GM21619 (cell line): Measurements from ENCODE around the gene TSPAN12.
"Not testable (repeated sequence)": the region's sequence is repeated elsewhere in the genome, so short reads cannot be mapped to it uniquely, and the experiment has no call there.

ENCODE experiments used
- ATAC-seq: cut with Tn5 transposase; IDR thresholded peaks from one replicate; pipeline ENCODE4 v1.9.1; 2021; ENCODE audit not compliant: unreplicated experiment

The TSPAN12 gene

DNA sequence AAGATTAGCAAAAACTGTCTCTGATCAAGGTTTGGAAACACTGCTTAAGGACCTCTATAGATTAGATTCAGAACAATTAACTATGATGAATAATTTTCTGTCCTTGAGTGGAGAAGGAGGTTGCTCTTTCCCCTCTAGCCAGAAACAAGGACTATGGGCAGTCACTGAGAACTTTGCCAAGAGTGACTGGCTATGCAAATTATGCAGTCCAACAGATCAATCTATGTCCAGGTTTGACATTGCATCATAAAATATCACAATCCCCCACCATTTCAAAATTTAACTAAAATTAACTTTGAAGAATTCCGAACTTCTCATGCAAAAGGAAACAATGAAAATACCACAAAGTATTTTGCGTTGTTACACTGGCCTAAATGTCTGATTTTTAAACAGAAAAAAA is 50.6 kb downstream of the TSPAN12 start:
- no peak for ATAC-seq

DNA sequence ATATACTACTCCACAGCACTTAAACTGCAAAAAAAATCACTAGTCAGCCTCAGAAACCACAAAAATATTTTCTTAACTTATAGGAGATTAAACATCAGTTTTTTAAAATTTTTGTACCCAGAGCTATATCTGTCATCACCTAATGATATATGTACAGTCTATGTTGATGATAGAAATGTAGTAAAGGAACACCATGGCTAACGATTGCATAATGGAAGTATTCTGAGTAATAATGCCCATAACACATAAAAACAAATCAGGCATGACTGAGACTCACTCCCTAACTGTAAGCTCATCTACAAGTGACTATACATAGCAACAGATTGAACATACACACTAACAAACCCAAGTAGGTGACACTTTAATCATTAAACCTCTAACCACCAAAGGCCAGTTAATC is 51.3 kb downstream of the TSPAN12 start:
- ATAC-seq, result peak; percentile 54

DNA sequence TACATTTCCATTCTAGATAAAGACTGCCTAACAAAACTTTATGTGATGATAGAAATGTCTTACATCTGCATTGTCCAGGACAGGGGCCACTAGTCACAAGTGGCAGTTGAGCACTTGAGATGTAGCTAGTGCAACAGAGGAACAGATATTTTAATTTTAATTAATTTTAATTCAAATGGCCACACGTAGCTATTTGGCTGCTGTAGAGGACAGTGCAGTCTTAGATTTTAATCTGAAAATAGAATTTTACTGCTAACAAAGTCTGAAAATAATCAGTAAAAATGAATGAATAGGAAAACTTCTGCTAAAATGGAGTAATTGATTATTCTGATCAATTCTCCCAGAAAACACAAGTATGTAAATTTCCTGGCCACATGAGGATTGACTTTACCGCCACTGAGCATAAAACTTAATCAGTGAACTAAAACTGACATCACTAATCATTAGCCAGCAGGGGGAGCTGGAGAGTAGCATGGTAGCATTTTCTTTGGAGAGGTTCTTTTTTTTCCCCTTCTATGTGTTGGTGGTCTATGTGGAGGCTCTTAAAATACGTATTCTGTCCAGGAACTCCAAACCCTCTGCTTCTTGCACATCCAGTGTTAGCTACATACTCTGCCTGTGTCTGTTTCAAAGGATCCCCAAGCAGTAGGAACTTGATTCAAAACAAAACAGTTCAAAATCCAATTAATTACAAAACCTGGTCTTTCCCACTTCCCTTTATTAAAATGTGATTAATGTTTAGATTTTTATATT is 52.1 kb downstream of the TSPAN12 start:
- no peak for ATAC-seq

DNA sequence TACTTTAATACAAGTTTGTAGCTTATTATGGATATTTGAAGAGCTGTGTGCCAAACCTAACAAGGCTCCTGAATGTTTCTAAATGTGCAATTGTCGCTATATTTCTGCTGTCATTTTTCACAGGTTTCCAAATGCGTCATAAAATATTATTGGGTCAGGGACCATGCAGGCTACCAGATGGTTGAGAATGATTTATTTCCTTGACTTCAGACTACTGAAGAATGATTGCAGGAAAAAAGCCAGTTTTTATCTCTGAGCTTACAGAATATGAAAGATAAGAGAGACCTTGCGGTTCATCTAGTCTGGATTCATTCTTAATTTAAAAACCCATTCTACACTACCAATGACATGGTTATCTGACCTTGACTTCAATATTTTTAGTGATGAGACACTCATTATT is 55.2 kb downstream of the TSPAN12 start:
- no peak for ATAC-seq

DNA sequence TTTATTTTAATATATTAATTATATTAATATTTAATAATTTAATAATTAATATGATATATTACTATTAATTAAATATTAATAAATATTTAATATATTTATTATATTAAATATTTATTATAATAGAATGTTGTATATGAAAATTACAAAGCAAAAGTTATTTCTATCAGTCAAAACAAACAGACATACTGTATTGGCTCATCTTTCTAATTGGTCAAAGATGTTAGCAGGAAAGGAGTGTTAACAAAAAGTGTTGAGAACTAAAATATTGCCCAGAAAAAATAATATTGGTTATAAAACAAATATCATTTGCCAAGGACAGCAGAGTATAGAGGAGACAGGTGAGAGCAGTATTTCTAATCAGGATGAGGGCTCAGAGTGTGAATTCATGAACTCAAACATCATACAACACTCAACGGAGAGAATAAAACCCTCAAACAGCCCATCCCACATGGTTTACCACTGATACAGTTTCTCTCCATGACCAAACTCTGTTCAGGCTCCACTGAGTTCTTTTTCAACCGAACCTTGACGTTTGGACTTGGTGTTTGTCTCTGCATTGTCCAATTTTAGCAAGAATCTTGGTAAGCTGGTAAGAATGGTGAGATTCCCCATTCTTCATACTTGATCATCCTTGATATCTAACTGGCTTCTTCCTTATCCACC is 58.0 kb downstream of the TSPAN12 start:
- no peak for ATAC-seq

DNA sequence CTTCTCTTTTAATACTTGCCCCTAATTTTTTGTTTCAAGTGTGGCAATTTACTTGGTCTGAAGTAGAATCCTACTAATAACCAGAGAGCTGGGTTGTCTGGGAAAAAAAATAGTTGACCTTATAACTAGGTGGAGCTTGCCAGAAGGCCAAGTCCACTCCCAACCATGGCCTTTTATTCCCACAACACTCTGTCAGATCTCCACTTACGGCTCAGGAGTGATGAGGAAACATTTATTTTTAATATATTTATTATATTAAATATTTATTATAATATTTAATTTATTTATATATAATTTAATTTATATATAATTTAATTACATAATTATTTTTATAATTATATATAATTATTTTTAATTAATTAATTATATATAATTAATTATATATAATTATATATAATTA is 58.8 kb downstream of the TSPAN12 start:
- ATAC-seq, result no peak

DNA sequence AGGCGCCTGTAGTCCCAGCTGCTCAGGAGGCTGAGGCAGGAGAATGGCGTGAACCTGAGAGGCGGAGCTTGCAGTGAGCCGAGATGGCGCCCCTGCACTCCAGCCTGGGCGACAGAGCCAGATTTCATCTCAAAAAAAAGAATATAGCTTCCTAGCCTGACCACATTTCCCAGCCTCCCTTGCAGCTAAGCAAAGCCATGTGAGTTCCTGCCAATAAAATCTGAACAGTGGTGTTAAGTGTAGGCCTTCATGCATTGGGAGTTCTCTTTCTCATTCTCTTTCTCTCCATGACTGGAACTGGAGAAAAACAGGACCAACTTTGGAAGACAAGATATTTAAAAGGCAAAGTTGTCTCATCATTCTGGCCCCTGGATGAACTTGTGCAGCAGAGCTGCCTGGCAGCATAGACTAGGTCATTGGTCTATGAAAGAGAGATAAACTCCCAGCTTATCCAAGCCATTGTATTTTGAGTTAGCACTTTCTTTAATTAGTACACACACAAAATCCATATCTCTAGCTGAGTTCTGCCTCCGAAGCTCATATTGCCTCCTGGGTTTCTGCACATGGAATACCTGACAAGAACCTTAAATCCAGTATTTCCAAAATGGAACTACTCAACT is 60.8 kb downstream of the TSPAN12 start:
- no peak for ATAC-seq

DNA sequence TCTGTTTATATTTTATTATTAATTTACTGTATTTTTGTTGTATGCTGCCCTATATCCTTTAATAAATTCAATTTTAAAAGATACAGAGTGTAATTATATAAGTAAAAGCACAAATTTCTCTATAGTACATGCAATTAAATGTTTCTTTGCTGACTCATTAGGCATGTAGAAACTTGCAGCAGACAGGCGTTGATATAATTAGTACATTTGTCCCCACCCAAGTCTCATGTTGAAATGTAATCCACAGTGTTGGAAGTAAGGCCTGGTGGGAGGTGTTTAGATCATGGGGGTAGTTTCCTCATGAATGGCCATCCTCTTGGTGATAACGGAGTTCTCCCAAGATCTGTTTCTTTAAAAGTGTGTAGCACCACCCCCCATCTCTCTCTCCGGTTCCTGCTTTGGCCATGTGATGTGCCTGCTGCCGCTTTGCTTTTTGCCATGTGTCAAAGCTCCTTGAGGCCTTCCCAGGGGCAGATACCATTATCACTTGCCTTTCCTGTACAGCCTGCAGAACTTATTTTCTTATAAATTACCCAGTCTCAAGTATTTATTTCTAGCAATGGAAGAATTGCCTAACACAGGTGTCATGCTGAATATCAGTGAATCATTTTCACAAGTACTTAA is 63.7 kb downstream of the TSPAN12 start:
- ATAC-seq, result no peak

DNA sequence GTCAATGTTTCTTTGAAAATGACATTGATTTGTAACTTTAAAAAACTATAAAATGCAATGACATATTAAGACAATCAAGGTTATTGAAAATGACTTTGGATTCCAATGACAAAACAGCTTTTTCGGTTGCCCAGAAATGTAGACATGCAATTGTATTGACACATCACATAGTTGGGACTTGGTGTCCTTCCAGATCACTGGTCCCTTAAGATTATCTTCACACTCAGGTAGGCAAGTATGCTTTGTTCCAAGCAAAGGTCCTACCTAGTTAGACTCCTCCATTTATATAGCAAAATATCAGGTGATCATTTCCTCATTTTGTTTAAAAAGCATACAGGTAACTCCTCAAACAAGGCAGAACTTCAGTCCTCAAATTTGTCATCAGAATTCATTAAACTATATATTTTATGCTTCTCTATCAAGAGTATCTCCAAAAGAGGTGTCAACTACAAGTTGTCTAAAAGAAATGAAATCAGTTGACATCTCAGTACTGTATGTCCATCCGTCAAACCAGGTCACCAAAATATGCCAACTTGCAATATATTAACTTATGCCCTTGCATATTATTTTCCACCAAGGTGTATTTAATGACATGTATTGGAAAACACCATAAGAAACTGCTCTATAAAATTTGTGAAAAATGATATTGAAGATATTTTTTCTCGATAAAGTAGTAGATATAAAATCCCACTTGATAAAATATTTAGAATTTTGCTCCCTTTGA is 64.6 kb downstream of the TSPAN12 start:
- ATAC-seq, result no peak

DNA sequence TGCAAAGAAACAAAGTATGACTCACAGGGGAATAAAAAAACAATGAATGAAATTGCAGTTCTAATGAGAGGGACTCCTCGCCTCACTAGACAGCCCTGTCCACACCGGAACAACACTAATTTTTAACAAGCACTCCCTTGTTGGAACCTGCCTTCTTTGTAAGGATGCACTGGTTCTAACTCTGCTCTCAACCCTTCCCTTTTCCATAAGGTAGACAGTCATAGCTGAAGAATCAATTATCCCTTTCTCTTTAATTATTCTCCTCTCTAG is 65.1 kb downstream of the TSPAN12 start:
- ATAC-seq, result no peak

DNA sequence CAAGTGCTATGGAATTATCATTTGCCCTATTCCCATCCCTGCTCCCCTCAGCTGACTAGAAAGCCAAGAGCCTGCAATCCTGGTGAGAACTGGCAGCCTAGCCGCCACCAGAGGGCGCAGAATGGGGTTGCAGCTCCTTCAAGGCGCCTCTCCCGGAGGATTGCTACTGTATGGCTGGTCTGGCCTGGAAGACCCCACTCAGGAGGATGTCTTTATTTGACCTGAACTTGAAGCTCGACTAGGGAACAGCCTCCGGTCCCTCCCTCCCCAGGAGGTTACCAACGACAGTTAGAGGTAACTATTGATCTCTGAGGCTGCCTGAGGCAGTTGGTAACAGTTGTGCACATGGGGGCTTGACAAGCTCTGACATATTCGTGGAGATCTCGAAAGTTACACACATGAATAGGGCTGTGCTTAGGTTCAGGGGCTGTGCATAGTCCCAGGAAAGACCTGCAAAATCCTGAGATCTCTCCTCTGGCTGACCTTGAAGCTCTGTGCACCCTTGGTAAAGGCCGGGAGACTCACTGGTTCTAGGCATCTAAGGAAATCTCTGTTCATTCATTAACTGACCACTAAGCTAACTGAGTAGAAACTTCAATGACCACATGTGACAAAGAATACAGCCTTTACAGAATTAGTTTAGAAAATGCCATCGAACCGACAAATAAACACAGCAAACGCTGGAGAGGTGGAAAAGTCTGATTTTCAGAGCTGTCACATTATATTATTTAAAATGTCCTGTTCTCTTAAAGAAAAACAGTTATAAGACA is 65.7 kb downstream of the TSPAN12 start:
- peak; percentile 95 for ATAC-seq

DNA sequence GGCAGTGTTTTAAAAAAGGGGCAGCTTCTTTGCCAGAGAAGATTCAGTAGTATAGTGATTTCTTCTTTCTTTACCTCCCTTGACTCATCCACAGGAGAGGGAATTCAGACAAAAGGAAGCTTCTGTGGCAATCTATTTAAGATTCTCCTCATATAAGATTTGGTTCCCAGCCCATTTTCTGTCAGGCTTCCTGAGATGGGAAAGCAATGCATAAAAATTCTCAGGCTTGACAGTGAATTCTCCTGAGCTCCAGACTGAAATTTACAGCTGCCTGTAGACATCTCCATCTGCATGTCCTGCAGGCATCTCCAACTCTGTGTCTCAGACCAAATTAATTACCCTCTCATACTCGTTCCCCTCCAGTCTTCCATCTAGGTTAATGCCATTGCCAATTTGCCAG is 72.8 kb downstream of the TSPAN12 start:
- ATAC-seq, result no peak

DNA sequence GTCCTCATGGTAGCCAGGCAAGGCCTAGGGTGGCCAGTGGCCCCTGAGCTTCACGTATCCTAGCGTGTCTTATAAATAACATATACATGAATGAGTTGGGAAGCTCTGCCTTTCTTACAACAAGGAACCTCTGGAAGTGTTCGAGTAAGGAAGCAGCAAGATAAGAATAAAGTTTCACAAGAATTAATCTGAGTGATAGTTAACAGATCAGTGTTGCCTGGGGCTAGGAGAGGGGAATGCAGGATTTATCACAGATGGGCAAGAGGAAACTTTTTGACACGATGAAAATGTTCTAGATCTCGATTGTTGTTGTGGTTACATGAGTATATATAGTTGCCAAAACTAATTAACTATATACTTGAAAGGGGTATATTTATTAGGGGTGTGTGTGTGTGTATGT is 74.2 kb downstream of the TSPAN12 start:
- no peak for ATAC-seq

DNA sequence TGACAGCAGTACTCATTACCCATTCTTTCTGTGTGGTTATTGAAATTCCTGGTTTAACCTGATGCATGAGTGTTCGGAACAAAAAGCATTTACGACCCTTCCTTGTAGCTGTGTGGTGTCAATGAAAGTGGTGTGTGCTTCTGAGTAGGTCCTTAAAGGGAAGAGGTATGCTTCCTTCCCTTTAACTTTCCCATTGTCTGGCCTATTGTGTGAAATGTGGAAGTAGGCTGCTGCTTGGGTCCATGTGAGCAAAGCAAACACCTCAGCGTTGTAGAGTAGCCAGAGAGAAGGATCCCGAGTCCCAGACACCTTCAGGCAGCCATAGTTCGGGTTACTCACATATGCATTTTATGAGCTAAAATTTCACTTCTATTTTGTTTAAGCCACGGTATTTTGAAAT is 74.7 kb downstream of the TSPAN12 start:
- ATAC-seq, result no peak

DNA sequence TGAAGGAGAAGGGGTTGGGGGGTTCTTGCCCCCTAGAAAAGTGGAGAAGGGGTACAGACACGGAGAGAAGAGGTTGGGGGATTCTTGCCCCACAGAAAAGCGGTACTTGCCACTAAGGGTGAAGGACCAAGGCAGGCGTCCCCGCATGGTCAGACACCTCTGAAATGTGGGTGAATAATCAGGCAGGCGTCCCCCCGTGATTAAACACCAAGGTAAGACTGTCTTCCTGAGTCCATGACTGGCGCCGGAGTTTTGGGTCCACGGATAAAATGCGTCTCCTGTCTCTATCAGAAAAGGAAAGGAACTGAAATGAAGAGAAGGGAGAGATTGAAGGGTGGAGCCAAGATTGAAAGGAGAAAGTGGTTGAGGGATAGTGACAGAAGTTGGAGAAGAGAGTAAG is 76.0 kb downstream of the TSPAN12 start:
- not testable (repeated sequence) for ATAC-seq

DNA sequence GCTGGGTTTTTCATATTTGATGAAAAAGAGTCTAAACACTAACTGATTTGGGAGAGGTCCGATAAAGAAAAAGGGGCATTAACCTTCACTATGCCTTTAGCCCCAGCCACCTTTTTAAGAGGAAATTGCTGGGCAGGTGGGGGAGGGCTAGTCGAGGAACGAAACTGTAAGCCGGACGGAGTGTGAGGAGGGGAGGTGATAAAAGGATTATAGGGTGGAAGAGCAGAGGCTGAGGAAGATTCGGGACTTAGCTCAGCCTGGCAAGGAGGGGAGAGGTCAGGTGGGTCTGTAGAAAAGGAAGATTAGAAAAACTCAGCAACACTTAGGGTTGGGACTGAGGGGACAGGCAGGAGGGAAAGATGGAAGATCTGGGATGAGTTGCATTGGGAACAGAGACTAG is 77.0 kb downstream of the TSPAN12 start:
- no peak for ATAC-seq

DNA sequence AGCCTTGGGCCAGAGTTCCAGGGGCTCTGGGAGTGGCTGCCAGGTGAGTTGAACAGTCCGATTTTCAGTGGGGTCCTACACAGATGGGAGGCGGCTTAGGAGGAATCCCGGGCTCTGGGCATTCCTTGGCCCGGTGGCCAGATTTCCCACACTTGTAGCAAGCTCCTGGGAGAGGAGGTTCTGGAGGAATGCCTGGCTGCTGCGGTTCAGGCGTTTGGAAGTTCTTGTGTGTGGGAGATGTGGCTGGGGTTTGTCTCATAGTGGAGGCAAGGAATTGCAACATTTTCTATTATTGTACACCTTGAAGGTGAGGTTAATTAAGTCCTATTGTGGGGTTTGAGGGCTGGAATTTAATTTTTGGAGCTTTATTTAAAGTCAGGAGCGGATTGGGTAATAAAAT is 77.5 kb downstream of the TSPAN12 start:
- not testable (repeated sequence) for ATAC-seq

DNA sequence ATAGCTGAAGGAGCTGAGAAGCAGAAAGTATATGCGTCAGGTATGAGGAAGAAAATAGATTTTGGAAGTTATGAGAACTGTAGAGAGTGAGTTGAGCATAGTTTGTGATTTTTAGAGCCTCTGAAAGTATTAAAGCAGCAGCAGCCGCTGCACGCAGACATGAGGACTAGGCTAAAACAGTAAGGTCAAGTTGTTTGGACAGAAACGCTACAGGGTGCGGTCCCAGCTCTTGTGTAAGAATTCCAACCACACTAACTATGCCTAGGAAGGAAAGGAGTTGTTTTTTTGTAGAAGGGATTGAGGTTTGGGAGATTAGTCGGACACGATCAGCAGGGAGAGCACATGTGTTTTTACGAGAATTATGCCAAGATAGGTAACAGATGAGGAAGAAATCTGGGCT is 78.9 kb downstream of the TSPAN12 start:
- ATAC-seq, result not testable (repeated sequence)

DNA sequence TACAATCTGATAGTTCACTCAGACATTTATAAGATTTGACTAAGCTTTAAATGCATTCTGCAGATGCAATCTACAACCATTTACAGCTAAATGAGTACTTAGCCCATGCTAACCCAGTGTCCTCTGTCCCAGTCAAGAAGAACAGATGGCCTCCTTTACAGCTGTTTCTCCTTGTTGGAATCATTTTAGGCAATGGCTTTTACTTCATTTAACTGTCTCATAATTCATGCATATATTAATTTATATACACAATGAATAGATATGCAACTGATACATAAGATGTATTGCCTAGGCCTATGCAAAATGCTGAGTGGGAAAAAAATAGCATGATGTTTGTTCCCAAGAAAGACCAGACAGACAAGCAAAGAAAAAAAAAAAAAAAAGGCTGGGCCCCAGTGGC is 82.2 kb downstream of the TSPAN12 start:
- ATAC-seq, result no peak

DNA sequence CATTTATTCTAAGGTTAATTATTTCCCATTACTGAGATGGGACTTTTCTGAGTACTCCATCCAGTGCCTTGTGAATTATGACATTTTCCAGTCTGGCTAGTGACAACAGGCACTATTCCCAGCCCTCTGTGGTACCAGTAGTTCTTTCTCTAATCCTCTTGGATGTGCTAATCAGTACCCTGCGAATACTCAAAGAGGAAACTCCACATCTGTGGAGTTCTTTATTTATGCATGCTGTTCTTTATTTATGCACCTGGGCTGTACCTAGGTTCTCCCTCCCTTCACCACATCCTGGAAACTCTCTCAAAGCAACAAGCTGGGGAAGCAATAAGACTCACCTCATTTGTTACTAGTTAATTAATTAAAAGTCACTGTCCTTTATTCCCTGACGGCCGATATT is 83.5 kb downstream of the TSPAN12 start:
- ATAC-seq, result no peak

DNA sequence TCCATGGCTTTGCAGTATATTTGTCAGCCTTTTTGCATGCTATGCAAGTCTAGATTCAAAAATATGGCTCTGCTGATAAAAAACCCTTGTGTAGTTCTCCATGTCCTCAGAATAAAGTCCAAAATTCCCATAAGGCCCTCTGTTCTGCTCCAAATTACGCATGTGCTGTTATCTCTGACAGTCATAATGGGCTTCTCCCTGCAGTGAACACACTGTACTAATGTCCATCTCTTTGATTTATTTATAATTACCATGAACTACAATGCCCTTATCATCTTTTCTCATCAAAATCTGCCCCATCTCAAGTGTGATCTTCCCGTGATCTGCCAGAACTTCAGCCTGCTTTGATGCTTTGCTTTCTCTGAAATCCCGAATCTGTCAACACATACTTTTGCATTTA is 87.7 kb downstream of the TSPAN12 start:
- no peak for ATAC-seq
